Measurements from ENCODE around the gene TDO2.

DNA sequence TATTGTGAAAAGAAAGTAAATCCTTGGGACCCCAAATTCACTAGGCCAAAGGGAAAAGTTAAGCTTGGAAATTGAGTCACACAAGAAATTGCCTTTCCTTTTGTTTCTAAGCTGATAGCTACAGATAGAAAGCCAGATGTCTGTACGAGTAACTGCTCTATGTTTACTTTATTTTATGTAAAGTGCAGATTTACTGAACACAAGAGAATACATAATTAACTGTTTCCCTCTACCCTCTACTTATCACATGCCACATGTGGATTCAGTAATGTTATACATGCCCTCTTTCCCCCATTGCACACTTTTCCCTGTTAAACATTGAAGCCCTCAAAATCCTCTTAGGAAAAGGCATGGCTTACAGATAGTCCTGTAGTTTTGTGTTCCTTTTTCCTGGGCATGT is 16.5 kb upstream of the TDO2 start:
- no peak for TF ChIP-seq POLR2A (IDR thresholded peaks at IDR 0.05)
- TF ChIP-seq, protein P1, sequence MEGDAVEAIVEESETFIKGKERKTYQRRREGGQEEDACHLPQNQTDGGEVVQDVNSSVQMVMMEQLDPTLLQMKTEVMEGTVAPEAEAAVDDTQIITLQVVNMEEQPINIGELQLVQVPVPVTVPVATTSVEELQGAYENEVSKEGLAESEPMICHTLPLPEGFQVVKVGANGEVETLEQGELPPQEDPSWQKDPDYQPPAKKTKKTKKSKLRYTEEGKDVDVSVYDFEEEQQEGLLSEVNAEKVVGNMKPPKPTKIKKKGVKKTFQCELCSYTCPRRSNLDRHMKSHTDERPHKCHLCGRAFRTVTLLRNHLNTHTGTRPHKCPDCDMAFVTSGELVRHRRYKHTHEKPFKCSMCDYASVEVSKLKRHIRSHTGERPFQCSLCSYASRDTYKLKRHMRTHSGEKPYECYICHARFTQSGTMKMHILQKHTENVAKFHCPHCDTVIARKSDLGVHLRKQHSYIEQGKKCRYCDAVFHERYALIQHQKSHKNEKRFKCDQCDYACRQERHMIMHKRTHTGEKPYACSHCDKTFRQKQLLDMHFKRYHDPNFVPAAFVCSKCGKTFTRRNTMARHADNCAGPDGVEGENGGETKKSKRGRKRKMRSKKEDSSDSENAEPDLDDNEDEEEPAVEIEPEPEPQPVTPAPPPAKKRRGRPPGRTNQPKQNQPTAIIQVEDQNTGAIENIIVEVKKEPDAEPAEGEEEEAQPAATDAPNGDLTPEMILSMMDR (IDR thresholded peaks at IDR 0.05), result no peak

Measured in lower leg skin (tissue), 3 donors.